Neuronal stem cell (in vitro differentiated cells): ENCODE measurements around the gene PPM1D.

Source experiments
- DNase-seq: peaks from one replicate; pipeline ENCODE4 v3.0.0-alpha.2; 2013; ENCODE audit warnings: low spot score
- H2AFZ ChIP-seq: one replicate; pipeline ENCODE4 v1.6.1; 2013; ENCODE audit warnings: mild to moderate bottlenecking, low read length, inconsistent platforms
- H2AK5ac ChIP-seq: 2 replicates; pipeline ENCODE4 v1.6.1; 2013; ENCODE audit warnings: low read depth, mild to moderate bottlenecking, inconsistent platforms, low read length, moderate library complexity, mixed read lengths
- H2BK120ac ChIP-seq: 2 replicates; pipeline ENCODE4 v1.6.1; 2013; ENCODE audit warnings: low read depth, mild to moderate bottlenecking, inconsistent platforms, low read length, moderate library complexity, mixed read lengths
- H2BK12ac ChIP-seq: one replicate; pipeline ENCODE4 v1.6.1; 2013; ENCODE audit warnings: low read length, inconsistent platforms
- H2BK15ac ChIP-seq: 2 replicates; pipeline ENCODE4 v1.6.1; 2013; ENCODE audit warnings: mild to moderate bottlenecking, low read length, inconsistent platforms, mixed read lengths
- H2BK5ac ChIP-seq: one replicate; pipeline ENCODE4 v1.6.1; 2013; ENCODE audit warnings: inconsistent platforms, mild to moderate bottlenecking, low read length, moderate library complexity
- H3K14ac ChIP-seq: one replicate; pipeline ENCODE4 v1.6.1; 2013; ENCODE audit warnings: low read length, inconsistent platforms
- H3K18ac ChIP-seq: 2 replicates; pipeline ENCODE4 v1.6.1; 2013; ENCODE audit warnings: low read length, inconsistent platforms
- H3K23ac ChIP-seq: 2 replicates; pipeline ENCODE4 v1.6.1; 2013; ENCODE audit warnings: low read depth, mild to moderate bottlenecking, mixed read lengths, low read length, inconsistent platforms; ENCODE audit not compliant: poor library complexity
- H3K27ac ChIP-seq: replicated peaks from 3 replicates; pipeline ENCODE4 v1.5.1; 2013; ENCODE audit warnings: low read length, inconsistent platforms
- H3K27me3 ChIP-seq, 3 experiments: 2 replicates each; pipeline ENCODE4 v1.6.1; 2013; ENCODE audit warnings: low read length in 3 of 3, mild to moderate bottlenecking in 2 of 3, inconsistent platforms in 1 of 3, low read depth in 1 of 3, mixed read lengths in 1 of 3, moderate library complexity in 1 of 3; ENCODE audit not compliant: control insufficient read depth in 3 of 3, insufficient read depth in 3 of 3
- H3K36me3 ChIP-seq, 2 donors: replicated peaks in 1 of 2; 2 replicates each; pipeline ENCODE4 v1.6.1; 2013; ENCODE audit warnings: low read length in 2 of 2; ENCODE audit not compliant: control insufficient read depth in 2 of 2, insufficient read depth in 2 of 2
- H3K4ac ChIP-seq: 2 replicates; pipeline ENCODE4 v1.6.1; 2013; ENCODE audit warnings: inconsistent platforms, mild to moderate bottlenecking, low read length, moderate library complexity
- H3K4me1 ChIP-seq, 2 donors: 1 replicate in 1 of 2; 2 replicates in 1 of 2; pipeline ENCODE4 v1.6.1; 2013; ENCODE audit warnings: low read length in 2 of 2, low read depth in 1 of 2; ENCODE audit not compliant: control insufficient read depth in 2 of 2, insufficient read depth in 1 of 2
- H3K4me2 ChIP-seq: one replicate; pipeline ENCODE4 v1.6.1; 2013; ENCODE audit warnings: mild to moderate bottlenecking, low read length, inconsistent platforms; ENCODE audit not compliant: insufficient read depth, poor library complexity, severe bottlenecking
- H3K4me3 ChIP-seq, 2 donors: 2 replicates each; pipeline ENCODE4 v1.5.1; 2013; ENCODE audit warnings: low read length in 2 of 2, mild to moderate bottlenecking in 2 of 2, inconsistent platforms in 1 of 2, moderate library complexity in 1 of 2
- H3K79me1 ChIP-seq: one replicate; pipeline ENCODE4 v1.6.1; 2013; ENCODE audit warnings: low read depth, mild to moderate bottlenecking, inconsistent platforms, low read length, moderate library complexity
- H3K9ac ChIP-seq: one replicate; pipeline ENCODE4 v1.6.1; 2013; ENCODE audit warnings: mild to moderate bottlenecking, low read depth, low read length, inconsistent platforms; ENCODE audit not compliant: poor library complexity
- H3K9me3 ChIP-seq, 2 donors: replicated peaks in 1 of 2; 2 replicates each; pipeline versions ENCODE3 to v1.6.1; 2013; ENCODE audit warnings: low read length in 2 of 2, mild to moderate bottlenecking in 2 of 2, inconsistent platforms in 1 of 2, low read depth in 1 of 2, mixed read lengths in 1 of 2, moderate library complexity in 1 of 2; ENCODE audit not compliant: control insufficient read depth in 2 of 2, insufficient read depth in 1 of 2
- H4K8ac ChIP-seq: one replicate; pipeline ENCODE4 v1.6.1; 2013; ENCODE audit warnings: low read depth, mild to moderate bottlenecking, inconsistent platforms, low read length, moderate library complexity
- H4K91ac ChIP-seq: one replicate; pipeline ENCODE4 v1.6.1; 2013; ENCODE audit warnings: low read length, low read depth, mild to moderate bottlenecking, inconsistent platforms; ENCODE audit not compliant: poor library complexity
- WGBS, 2 donors: extraction: QIAGEN DNeasy Blood & Tissue Kit; methylation state at CpG; one replicate each; pipeline ENCODE4 v1.1.7; 2013; ENCODE audit warnings: missing lambda C conversion rate in 2 of 2, mixed read lengths in 1 of 2; ENCODE audit not compliant: insufficient read length in 2 of 2, insufficient replicate concordance in 1 of 2; ENCODE audit errors: extremely low coverage in 2 of 2; 5-methylcytosine and 5-hydroxymethylcytosine counted together

The PPM1D gene

DNA sequence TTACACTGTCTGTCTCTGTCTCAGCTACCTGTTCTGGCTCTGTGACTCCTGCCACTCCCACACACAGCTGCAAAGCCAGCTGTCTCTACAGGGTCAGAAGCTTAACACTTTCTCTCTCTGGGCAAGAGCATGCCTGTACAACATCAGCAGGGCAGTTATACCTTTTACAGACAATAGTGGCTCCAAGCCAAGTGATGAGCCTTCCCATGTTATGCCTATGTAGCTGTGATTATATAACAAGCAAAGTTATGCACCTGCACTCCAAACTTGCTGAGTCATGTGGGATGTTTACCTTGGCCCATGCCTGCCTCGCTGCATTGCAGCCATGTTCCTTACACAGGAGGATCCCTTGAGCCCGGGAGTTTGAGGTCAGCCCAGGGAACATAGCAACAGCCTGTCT, 42.2 kb upstream of the PPM1D start:
- Histone ChIP-seq H2AK5ac (no peak overlapping the region), H4K91ac (no peak overlapping the region), H3K9me3 (peaks cover 14 to 24% of the 10 kb centered on the region in 2 donors), H3K27ac (no peak overlapping the region), H3K4ac (no peak overlapping the region), H3K4me2 (no peak overlapping the region), H3K4me1 (no peaks in the 10 kb centered on the region), H3K23ac (no peak overlapping the region), H3K79me1 (no peaks in the 10 kb centered on the region), H2AFZ (no peak overlapping the region), H3K18ac (no peak overlapping the region), H3K14ac (no peak overlapping the region), H4K8ac (no peak overlapping the region), H2BK15ac (no peak overlapping the region), H2BK5ac (no peak overlapping the region), H2BK120ac (no peak overlapping the region), H3K27me3 (no peaks in the 10 kb centered on the region), H3K9ac (no peak overlapping the region), H3K36me3 (peaks cover 0 to 4% of the 10 kb centered on the region in 2 donors), H3K4me3 (no peak overlapping the region), H2BK12ac (no peak overlapping the region)
- DNase-seq = no peak
- WGBS, 2 donors = no CpG with 5 or more reads among the region's 2 CpGs

GRCh38 chr17:60559659-60559994, 40.4 kb upstream of the PPM1D start:
- Histone ChIP-seq H4K91ac (no peak overlapping the region), H3K14ac (no peak overlapping the region), H2BK12ac (no peak overlapping the region), H2BK15ac (no peak overlapping the region), H2BK120ac (no peak overlapping the region), H3K23ac (no peak overlapping the region), H3K4me1 (no peaks in the 10 kb centered on the region), H3K36me3 (peaks cover 0 to 2% of the 10 kb centered on the region in 2 donors), H2AK5ac (no peak overlapping the region), H4K8ac (no peak overlapping the region), H3K9ac (no peak overlapping the region), H3K4me3 (no peak overlapping the region), H3K27ac (no peak overlapping the region), H3K27me3 (no peaks in the 10 kb centered on the region), H2AFZ (no peak overlapping the region), H3K4ac (no peak overlapping the region), H3K79me1 (no peaks in the 10 kb centered on the region), H3K4me2 (no peak overlapping the region), H2BK5ac (no peak overlapping the region), H3K18ac (no peak overlapping the region), H3K9me3 (peaks cover 12 to 18% of the 10 kb centered on the region in 2 donors)
- no peak for DNase-seq
- no CpG with 5 or more reads among the region's 8 CpGs for whole genome bisulfite sequencing, 2 donors

DNA sequence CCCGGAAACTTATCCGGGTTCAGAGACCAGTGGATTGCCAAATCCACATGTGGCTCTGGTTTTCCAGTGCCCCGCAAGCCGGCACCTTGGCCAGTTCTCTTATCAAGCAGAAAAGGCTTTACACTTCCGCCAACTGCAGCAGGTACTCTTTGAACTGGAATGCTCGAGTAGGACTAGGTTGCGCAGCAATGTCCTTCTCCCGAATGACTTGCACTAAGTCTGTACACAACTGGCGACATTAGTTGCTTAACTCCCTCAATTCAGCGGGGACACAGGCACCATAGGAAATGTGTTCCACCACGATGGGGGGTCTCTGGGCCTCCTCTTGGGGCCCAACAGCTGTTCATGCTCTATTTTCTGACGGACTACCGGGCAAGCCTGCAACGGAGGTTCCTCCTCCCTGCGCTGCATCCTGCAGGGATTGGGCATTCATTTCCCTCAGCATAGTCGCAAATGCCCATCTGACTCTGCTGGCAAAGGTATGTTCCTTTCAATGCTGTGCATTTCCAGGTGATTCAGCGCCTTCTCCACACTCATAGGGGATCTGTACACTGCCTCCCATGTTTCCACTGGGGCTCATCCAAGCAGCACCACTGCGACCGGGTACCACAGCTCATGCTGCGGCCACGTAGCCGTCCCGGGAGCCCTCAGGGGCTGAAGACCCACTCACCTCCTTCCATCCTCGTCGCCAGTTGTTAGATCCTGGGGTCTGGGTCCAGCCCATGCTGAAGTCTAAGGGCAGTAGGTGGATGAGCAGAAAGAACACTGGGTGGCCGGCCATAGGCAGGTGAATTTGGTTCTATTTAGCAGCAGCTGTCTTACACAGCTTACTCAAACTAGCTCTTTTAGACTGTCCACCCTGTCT, 39.8 kb upstream of the PPM1D start:
- no peaks in the 10 kb centered on the region for H3K4me1 ChIP-seq
- H2AFZ ChIP-seq = no peak overlapping the region
- DNase-seq = no peak
- no peak overlapping the region for H4K91ac ChIP-seq
- H4K8ac ChIP-seq = no peak overlapping the region
- H3K14ac ChIP-seq = no peak overlapping the region
- no peak overlapping the region for H2BK120ac ChIP-seq
- H3K18ac ChIP-seq = peak overlapping the region; percentile 8
- peaks cover 0 to 2% of the 10 kb centered on the region in 2 donors for H3K36me3 ChIP-seq
- no peak overlapping the region for H3K4ac ChIP-seq
- no peaks in the 10 kb centered on the region for H3K79me1 ChIP-seq
- no peak overlapping the region for H2BK12ac ChIP-seq
- no peak overlapping the region for H3K9ac ChIP-seq
- no peak overlapping the region for H3K27ac ChIP-seq
- peaks cover 9 to 18% of the 10 kb centered on the region in 2 donors for H3K9me3 ChIP-seq
- no peak overlapping the region for H3K23ac ChIP-seq
- H3K27me3 ChIP-seq = no peaks in the 10 kb centered on the region
- no peak overlapping the region for H2BK5ac ChIP-seq
- WGBS, 2 donors = no CpG with 5 or more reads among the region's 26 CpGs
- H3K4me2 ChIP-seq = no peak overlapping the region
- no peak overlapping the region for H2AK5ac ChIP-seq
- no peak overlapping the region for H3K4me3 ChIP-seq
- no peak overlapping the region for H2BK15ac ChIP-seq

GRCh38 chr17:60560860-60561257, 39.1 kb upstream of the PPM1D start:
- Histone ChIP-seq H3K36me3 (peaks cover 0 to 2% of the 10 kb centered on the region in 2 donors), H3K27ac (no peak overlapping the region), H3K79me1 (no peaks in the 10 kb centered on the region), H3K9ac (no peak overlapping the region), H3K18ac (no peak overlapping the region), H3K27me3 (no peaks in the 10 kb centered on the region), H2BK15ac (no peak overlapping the region), H3K14ac (no peak overlapping the region), H2BK12ac (no peak overlapping the region), H4K8ac (no peak overlapping the region), H3K4me1 (no peaks in the 10 kb centered on the region), H3K4me2 (no peak overlapping the region), H3K4ac (no peak overlapping the region), H4K91ac (no peak overlapping the region), H3K4me3 (no peak overlapping the region), H3K9me3 (peaks cover 9 to 18% of the 10 kb centered on the region in 2 donors), H2AK5ac (no peak overlapping the region), H2AFZ (no peak overlapping the region), H2BK120ac (no peak overlapping the region), H3K23ac (no peak overlapping the region), H2BK5ac (no peak overlapping the region)
- WGBS, 2 donors = no CpG with 5 or more reads among the region's 11 CpGs
- no peak for DNase-seq
